NCI-H748 treated with DMSO at 0.1 percent for 48 hours (cell line): ENCODE results near the gene SLC17A7.
"Not testable (repeated sequence)": the region's sequence is repeated elsewhere in the genome, so short reads cannot be mapped to it uniquely, and the experiment has no call there.

ENCODE experiments used
- DNase-seq: peaks from one replicate; lab custom pipeline; 2025; lab: John Stamatoyannopoulos, UW

SLC17A7 gene

DNA sequence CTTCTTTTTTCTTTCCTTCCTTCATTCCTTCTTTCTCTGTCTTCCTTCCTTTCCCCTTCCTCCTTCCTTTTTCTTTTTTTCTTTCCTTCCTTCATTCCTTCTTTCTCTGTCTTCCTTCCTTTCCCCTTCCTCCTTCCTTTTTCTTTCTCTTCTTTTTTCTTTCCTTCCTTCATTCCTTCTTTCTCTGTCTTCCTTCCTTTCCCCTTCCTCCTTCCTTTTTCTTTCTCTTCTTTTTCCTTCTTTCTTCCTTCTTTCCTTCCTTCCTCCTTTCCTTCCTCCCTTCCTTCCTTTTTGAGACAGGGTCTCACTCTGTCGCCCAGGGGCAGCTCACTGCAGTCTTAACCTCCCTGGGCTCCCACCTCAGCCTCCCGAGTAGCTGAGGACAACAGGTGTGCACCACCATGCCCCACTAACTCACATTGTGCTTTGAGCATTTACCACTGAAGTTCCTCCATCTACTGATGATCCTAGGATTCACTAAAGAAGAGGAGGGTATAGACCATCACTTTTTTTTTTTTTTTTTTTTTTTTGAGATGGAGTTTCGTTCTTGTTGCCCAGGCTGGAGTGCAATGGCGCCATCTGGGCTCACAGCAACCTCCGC lies 2.9 kb upstream of the SLC17A7 start:
- DNase-seq: not testable (repeated sequence)

DNA sequence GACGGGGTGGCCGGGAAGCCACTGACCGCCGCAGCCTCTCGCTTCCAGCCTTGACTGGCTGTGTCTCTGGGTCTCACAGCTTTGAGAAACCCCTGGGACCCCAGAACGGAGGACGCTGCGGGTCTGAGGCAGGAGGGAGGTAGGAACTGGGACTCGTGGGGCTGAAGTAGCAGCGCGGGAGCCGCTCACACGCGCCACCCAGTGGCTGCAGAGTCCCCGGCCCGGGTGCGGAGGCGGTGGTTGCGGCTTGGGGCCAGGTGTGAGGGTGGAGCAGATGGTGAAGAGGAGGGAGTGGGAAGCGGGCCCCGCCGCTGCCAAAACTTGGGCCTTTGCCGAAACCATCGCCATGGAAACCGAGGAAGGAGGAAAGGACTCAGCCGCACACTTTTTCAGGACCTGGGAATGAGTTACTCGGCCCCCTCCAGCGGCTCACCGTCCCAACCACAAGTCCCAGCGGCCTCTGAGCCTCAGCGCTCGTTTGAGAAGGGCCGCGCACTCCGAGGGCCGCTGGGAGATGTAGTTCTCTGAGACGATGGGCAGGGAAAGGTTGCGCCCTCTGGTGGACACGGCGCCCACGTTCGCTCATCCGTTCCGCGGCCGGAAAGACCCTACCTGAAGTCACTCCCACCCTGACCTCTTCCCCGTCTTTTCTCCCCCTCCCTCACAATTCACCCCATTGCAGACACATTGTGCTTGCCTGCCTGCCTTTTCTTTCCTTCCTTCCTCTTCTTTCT lies 2.2 kb upstream of the SLC17A7 start:
- DNase-seq: peak; percentile 97

DNA sequence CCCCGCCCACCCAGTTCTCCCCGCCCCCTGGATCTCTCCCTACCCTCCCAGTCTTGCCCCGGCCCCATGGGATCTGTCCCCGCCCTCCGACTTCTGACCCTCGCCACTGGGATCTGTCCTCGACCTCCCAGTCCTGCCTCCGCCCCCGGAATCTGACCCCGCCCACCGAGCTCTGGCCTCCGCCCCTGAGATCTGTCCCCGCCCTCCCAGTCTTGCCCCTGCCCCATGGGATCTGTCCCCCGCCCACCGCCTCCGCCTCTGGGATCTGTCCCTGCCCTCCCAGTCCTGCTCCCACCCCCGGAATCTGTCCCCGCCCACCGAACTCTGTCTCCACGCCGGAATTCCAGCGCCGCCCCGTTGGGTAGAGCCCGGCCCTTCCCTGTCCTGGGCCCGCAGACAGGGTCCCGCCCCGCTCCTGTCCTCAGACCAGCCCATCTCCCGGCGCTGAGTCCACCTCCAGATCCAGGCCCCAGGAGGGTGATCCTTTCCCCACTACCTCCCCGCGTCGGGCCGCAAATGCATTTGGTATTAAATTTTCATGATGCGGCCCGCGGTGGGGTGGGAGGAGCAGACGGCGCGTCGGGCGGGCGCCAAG lies 1.5 kb upstream of the SLC17A7 start:
- DNase-seq: peak; percentile 80

DNA sequence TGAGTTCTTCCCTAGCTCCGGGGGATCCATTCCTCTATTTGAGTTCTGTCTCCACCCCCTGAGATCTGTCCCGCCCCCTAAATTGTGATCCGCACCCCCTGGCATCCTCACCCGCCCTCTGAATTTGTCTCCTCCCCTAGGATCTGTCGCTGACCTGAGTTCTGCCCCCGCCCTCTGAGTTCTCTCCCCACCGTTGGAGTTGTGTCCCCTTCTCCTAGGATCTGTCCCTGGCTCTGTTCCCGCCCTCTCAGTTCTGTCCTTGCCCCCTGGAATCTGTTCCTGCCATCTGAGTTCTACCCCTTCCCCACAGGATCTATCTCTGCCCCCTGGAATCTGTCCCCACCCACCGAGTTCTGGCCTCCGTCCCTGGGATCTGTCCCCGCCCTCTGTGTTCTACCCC lies 1.0 kb upstream of the SLC17A7 start:
- DNase-seq: no peak

DNA sequence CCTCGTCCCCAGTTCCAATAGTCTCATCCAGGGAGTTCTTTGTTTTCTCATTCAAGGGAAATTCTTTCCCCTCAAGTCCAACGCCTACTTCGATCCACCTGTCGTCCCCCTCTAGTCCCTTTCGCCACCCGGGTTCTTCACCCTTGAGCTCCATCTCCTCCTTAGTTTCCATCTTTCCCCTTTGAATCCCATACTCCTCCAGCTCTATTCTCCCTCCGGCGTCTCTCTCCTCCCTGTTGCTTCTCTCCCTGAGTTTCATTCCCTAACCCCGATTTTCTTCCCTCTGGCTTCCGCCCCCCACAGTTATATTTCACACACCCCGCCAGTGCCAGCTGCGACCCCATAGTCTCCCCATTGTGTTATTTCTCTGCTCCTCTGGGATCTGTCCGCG lies 628 bp upstream of the SLC17A7 start:
- peak; percentile 18 for DNase-seq

DNA sequence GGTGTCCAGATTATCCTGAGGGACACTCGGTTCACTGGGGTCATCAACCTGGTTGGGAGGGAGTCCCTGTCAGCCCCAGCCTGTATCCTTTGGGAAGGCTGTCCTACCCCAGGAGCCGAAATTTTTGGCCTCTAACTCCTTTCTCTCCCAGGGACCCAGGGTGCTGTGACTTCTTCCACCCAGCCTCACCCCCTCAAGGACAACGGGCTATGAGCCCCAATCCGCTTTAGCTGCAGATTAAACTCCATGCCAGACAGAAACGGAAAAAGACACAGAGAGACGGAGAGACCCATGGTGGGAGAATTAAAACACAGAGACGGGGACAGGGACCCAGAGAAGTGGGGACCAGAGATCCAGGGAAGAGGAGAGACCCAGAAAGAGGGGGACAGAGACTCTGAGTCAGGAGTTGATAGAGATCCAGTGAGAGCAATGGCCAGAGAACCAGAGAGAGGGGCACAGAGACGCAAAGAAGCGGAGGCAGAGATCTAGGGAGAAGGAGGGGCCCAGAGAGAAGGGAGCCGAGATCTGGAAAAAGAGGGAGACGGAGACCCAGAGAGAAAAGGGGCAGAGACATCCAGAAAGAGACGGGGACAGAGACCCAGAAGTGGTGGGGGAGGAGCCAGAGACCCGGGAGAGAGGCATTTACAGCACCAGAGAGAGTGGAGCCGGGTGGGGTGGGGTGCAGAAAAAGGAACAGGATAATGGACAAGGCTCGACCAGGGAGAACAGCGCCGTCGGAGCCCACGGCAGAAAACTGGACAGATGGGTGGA lies 703 bp downstream of the SLC17A7 start:
- no peak for DNase-seq

DNA sequence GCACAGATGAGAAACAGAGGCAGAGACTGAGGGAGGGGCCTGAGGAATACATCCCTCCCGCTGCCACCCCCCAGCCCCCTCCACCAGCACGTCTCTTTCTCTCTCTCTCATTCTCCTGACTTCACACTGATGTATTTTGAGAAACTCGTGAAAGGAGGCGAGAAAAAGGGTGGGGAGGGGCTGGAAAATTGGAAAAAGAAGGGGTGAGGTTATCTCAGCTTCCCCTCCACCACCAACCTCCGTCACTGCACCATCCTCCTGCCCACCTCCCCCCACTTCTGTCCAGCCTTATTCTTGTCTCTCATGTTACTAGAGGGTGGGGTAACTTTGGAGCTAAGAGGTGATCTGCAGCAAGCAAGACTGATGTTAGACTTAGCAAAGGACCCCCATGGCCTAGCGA lies 1.5 kb downstream of the SLC17A7 start:
- DNase-seq: no peak

DNA sequence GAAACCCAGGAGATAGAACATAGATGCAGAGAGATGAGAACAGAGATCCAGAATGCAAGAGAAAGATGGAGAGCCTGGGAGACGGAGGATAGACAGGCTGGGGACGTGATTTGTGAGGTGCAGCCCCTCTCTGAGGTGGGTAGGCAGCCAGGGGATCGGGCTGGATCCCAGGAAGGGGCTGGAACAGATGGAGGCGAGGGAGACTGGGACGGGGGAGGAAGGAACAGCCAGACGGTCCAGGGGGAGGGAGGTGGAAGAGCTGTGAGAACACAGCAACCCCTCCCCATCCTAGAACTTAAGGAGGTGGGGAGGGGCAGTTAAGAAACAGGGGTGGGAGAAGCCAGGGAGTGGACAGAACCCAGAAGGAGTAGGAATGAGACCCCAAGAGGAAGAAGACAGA lies 3.1 kb downstream of the SLC17A7 start:
- DNase-seq: no peak

DNA sequence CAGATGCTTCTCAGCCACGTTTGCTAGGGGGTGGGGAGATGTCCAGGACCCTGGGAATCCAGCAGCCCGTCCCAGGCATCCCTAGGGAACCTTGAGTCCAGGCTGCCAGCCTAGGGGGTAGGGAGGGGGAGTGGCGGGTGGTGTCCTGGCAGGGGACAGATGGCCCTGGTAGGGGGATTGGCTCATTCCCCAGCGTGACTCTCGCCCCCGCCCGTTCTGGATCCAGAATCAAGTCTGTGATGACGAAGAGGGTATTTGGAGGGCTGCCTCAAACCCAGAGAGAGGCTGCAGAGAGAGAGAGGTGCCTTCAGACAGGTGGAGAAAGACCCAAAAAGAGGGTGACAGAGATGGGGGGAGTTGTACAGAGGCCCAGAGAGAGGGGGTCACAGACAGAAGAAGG lies 4.1 kb downstream of the SLC17A7 start:
- no peak for DNase-seq

DNA sequence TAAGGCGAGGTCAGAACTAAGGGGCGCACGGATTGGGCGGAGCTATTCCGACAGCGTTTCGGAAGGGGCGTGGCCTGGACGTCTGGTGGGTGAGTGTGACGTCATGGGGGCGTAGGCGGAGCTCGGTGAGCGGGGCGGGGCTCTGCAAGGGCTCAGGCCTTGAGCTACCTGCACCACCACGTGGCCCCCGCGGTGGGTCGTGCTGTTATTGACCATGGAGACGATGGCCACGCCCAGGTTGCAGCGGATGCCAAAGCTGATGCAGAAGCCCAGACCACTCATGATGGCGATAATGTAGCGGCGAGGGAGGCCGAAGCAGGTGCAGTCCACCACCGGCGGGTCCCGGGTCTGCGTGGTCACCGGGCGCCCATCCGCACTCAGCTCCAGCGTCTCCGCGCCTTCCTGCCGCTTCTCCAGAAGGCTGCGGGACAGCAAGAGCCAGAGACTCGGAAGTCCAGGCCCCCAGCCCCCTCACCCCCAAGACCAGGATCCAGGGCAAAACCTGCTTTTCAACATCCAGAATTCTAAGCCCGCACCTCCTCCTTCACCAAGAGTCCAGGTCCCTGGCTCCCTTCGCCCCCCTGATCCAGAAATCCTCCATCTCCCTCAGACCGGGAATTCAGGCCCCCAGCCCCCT lies 4.8 kb downstream of the SLC17A7 start:
- no peak for DNase-seq

DNA sequence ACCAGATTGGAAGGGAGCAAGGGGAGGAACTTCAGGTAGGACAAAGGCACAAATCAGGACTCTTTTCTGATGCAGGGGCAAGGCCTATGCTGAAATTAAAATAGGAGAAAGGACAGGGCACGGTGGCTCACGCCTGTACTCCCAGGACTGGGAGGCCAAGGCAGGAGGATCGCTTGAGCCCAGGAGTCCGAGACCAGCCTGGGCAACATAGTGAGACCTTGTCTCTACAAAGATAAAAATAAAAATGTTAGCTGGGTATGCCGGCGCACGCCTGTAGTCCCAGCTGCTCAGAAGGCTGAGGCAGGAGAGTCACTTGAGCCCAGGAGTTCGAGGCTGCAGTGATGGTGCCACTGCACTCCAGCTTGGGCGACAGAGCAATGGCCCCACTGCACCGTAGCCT lies 5.7 kb downstream of the SLC17A7 start:
- DNase-seq: no peak

DNA sequence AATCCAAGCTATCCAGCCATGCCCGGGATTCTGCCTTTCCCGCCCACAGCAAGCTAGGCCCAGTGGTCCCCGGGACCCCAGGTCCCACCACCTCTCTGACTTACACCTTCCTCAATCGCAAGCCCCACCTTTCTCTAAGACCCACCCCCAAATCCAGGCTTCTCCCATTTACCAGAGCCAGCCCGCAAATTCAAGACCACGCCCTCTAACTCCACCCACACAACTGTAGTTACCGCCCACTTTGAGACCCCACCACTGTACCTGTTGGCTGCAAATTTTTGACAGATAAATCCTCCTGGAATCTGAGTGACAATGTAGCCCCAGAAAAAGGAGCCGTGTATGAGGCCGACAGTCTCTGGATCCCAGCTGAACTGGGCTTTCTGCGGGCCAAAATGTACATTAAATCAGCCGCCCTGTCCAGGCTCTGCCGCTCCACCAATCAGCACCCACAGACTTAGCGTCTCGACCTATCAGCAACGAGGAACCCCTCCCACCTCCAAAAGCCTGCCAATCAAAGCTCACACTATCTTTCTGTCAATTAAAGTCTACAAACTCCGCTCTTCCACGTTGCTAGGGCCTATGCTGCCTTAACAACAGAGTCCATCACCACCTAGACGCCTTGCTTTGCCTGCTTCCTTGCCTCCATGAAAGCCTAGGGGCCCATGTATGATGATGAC lies 6.3 kb downstream of the SLC17A7 start:
- no peak for DNase-seq

DNA sequence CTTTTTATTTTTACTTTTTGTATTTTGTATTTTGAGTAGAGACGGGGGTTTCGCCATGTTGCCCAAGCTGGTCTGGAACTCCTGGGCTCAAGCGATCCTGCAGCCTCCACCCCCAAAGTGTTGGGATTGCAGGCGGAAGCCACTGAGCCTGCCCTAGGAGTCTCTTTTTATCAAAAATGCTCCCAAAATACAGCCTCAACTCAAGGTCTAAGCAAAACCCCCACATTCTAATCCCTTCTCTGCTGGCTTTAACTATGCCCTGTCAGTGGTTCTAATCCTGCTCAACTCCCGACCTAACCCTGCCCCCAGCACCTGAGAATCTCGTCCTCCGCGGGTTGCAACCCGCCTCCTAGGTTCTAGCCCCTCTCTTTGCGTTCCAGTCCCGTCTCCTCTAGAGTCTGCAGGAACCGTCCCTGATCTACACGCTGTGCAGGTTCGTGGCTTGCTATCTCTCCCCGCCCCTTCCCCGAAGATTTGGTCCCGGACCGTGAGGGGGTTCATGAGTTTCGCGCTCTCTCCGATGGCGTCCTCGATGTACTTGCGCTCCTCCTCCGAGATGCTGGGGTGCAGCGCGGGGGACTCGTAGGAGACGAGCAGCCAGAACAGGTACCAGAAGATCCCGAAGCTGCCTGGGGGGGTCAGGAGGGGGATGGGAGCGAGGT lies 8.0 kb downstream of the SLC17A7 start:
- no peak for DNase-seq

DNA sequence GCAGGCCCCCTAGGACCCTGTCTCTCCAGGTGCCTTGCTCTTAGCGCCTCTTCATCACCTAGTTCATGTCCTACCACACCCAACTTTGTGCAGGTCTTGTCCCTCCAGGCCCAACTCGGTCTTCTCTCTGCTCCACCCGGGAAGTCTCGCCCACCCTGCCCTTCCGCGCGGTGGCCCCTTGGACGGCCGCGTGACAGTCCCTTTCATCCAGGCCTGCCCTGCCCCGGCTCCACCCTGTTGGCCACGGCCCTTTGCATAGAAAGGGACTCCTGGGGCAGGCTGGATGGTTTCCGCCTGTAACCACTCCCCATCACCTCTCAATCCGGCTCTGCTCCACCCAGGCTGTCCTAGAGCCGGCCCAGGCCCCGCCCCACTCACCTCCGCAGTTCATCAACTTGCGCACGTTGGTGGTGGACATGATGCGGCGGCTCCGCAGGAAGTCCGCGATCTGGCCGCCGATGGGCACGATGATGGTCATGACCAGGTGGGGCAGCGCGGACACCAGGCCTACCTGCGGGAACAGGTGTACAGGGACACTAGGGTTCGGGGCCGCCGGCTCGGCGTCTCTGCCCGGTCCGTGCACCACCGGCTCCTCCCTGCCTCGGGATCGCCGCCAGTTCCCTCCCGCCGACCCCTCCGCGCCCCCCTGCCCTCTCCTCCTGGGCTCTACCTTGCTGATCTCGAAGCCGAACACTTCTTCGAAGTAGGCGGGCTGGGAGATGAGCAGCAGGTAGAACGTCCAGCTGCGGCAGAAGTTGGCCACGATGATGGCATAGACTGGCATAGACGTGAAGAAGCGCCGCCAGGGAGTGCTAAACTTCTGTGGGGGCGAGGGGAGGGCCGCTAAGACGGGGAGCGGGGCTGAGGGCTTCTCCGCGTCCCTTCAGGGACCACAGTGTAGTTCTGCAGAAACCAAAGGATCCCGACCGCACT lies 8.9 kb downstream of the SLC17A7 start:
- DNase-seq: no peak

DNA sequence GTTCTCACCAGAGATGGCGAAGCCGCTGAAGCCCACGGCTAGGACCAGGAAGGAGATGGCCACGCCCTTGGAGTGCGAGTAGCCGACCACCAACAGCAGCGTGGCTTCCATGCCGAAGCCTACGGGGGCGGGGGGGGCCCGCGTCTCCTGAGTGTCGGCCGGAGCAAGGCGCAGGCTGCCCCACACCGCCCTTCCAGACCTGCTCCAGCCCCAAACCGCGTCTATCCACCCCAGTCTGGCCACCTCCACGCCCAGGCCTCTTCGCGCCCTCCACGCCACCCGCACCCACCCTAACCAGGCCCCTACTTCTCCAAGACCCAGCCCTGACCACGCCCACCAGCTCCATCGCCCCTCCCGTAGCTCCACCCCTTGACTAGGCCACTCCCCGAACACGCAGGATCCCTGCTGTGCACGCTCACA lies 10.0 kb downstream of the SLC17A7 start:
- DNase-seq: no peak

DNA sequence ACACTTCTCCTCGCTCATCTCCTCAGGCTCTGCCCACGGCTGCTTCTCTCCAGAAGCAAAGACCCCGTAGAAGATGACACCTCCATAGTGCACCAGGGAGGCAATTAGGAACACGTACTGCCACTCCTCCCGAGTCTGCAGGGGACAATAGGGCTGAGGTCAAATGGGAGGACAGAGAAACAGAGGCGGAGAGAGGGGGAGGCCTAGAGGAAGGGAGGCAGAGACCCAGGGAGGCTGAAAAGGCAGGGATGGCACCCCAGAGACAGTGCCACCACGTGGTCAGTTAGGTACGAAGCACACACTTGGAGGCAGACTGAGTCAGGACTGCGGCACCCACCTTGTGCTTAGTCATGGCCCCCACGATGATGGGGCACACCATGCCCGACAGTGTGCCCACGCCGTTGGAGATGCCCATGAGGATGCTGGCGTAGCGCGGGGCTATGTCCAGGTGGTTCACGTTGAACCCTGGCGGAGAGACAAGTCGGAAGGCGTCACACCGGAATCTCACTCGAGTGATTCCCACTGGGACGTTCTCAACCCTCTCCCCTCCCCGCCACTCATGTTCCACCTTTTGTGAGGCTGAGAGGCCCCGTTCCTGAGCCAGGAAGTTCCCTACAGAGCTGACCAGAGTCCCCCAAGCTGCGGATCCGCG lies 10.5 kb downstream of the SLC17A7 start:
- no peak for DNase-seq

DNA sequence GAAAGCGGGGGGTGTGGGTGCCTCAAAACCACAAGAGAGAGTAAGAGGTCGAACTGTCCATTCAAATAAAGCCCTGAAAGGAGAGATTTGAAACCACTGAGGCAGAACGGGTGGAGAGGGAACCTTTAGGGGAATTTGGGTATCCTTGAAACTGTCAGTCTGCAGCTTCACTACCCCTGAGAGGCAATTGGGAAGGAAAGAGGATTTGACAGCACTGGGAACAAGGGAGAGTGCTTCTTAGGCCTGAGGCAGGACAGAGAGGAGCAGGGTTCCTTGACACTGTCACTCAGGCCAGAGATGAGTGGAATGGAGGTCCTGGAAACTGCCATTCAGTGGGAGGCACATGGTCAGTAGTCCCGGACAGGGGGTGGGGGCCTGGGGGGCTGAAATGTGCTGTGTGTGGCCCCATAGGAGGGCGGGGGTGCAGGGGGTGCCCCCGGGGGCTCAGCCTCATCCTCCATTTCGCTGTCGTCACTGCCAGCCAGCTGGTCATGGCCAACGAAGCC lies 11.1 kb downstream of the SLC17A7 start:
- no peak for DNase-seq

DNA sequence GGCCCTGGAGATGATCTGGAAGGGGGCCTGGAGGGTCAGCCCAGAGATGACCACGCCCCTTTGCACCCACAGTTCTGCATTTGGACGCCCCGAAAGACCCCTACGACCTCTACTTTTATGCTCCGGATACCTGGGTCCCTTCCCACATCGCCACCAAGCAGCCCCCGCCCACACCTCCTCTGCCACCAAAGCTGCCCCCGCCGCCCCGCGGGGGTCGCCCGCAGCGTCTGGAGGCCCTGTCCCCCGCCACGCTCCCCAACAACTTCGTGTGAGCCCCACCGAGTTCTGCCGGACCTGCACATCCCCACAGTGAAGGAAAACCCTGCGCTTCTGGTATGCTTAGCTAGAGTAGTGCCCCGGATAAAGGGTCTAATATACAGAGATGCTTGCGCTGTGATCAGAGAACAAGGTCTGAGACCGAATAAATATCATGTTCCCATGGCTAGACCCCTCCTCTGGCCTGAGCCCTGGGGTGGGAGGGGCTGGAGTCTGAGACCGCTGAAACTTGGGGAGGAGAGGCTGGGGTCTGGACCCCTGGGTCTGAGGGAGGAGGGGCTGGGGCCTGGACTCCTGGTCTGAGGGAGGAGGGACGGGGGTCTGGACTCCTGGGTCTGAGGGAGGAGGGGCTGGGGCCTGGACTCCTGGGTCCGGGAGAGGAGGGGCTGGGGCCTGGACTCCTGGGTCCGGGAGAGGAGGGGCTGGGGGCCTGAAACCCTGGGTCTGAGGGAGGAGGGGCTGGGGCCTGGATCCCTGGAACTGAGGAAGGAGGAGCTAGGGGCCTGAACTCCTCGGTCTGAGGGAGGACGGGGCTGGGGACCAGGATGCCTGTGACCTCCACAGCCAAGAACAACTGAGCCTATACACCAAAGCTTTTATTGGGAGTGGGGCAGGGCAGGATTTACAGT lies 12.5 kb downstream of the SLC17A7 start:
- DNase-seq: no peak
